IMR-90 (cell line): ENCODE data around the gene RPGR. TPM values are rescaled to one million over a fixed set of nuclear protein-coding genes. Genes with fewer than 3 reads are reported as not detected.
A peak's percentile ranks its signal among the peaks of the same experiment; 100 is the strongest.

Source experiments
- ATAC-seq: fragments of 200-7000 bp; cut with Tn5 transposase; 2 replicates; pipeline ENCODE4 v1.9.1; 2020; ENCODE audit warnings: low read depth, mild to moderate bottlenecking, moderate library complexity
- BruUV-seq: library from RNA; stranded (reverse); fragments of 400-500 nt; replicated peaks from 2 replicates; lab custom pipeline; 2021; lab: Mats Ljungman, UMichigan
- CTCF ChIA-PET: fragments of 300-600 bp; formaldehyde crosslinking; extraction: SDS; loops from one replicate; lab custom pipeline; 2021; ENCODE audit warnings: antibody characterized with exemption; lab: Yijun Ruan, JAX
- POLR2A ChIA-PET: fragments of 300-600 bp; sonication (Branson Sonifier 250); formaldehyde crosslinking; loops from one replicate; lab custom pipeline; 2022; ENCODE audit warnings: antibody characterized with exemption; ENCODE audit not compliant: unreplicated experiment; lab: Charles Lee
- DNase-seq: peaks from one replicate; pipeline ENCODE4 v3.0.0; 2013
- H2AFZ ChIP-seq: replicated peaks from 2 replicates; pipeline ENCODE3; 2013; ENCODE audit warnings: low read length, mild to moderate bottlenecking; ENCODE audit not compliant: poor library complexity
- H2AK5ac ChIP-seq: 2 replicates; pipeline ENCODE4 v1.6.1; 2013; ENCODE audit warnings: low read depth, low read length, inconsistent platforms
- H2AK9ac ChIP-seq: replicated peaks from 2 replicates; pipeline ENCODE3; 2013; ENCODE audit warnings: mild to moderate bottlenecking, low read depth, low read length, moderate library complexity; ENCODE audit not compliant: poor library complexity
- H2BK120ac ChIP-seq: 2 replicates; pipeline ENCODE4 v1.6.1; 2013; ENCODE audit warnings: low read depth, low read length, inconsistent platforms
- H2BK15ac ChIP-seq: 3 replicates; pipeline ENCODE4 v1.6.1; 2013; ENCODE audit warnings: low read depth, low read length, inconsistent platforms
- H2BK20ac ChIP-seq: 2 replicates; pipeline ENCODE4 v1.6.1; 2013; ENCODE audit warnings: low read depth, mild to moderate bottlenecking, inconsistent platforms, low read length, moderate library complexity
- H2BK5ac ChIP-seq: 2 replicates; pipeline ENCODE4 v1.6.1; 2013; ENCODE audit warnings: mild to moderate bottlenecking, low read depth, low read length, inconsistent platforms; ENCODE audit not compliant: poor library complexity, severe bottlenecking
- H3K14ac ChIP-seq: replicated peaks from 2 replicates; pipeline ENCODE4 v1.6.1; 2013; ENCODE audit warnings: low read depth, low read length, inconsistent platforms
- H3K18ac ChIP-seq: 2 replicates; pipeline ENCODE4 v1.6.1; 2013; ENCODE audit warnings: low read depth, low read length, control low read depth
- H3K23ac ChIP-seq: 2 replicates; pipeline ENCODE4 v1.6.1; 2013; ENCODE audit warnings: low read depth, low read length, inconsistent platforms
- H3K27ac ChIP-seq: 2 replicates; pipeline ENCODE4 v1.5.1; 2013; ENCODE audit warnings: mild to moderate bottlenecking, control low read depth, low read length; ENCODE audit not compliant: insufficient read depth
- H3K27me3 ChIP-seq: 2 replicates; pipeline ENCODE4 v1.6.1; 2013; ENCODE audit warnings: low read length; ENCODE audit not compliant: control insufficient read depth, insufficient read depth
- H3K36me3 ChIP-seq: 2 replicates; pipeline ENCODE4 v1.6.1; 2013; ENCODE audit warnings: low read length, mixed read lengths; ENCODE audit not compliant: control insufficient read depth, insufficient read depth
- H3K4ac ChIP-seq: 2 replicates; pipeline ENCODE4 v1.6.1; 2013; ENCODE audit warnings: low read depth, low read length, inconsistent platforms
- H3K4me1 ChIP-seq: 2 replicates; pipeline ENCODE4 v1.6.1; 2013; ENCODE audit warnings: low read length, mixed read lengths; ENCODE audit not compliant: control insufficient read depth, insufficient read depth
- H3K4me2 ChIP-seq: 2 replicates; pipeline ENCODE4 v1.6.1; 2013; ENCODE audit warnings: low read depth, mild to moderate bottlenecking, control low read depth, low read length, moderate library complexity
- H3K4me3 ChIP-seq: 2 replicates; pipeline ENCODE4 v1.5.1; 2013; ENCODE audit warnings: low read depth, mild to moderate bottlenecking, control low read depth, low read length, moderate library complexity; ENCODE audit not compliant: insufficient read depth
- H3K56ac ChIP-seq: 2 replicates; pipeline ENCODE4 v1.6.1; 2013; ENCODE audit warnings: low read length, inconsistent platforms; ENCODE audit not compliant: insufficient read depth; ENCODE audit errors: extremely low read depth
- H3K79me1 ChIP-seq, 2 experiments: 2 replicates each; pipeline ENCODE4 v1.6.1; 2013; ENCODE audit warnings: low read length in 2 of 2, inconsistent platforms in 1 of 2, low read depth in 1 of 2
- H3K9ac ChIP-seq: 2 replicates; pipeline ENCODE4 v1.6.1; 2013; ENCODE audit warnings: low read depth, low read length, control low read depth
- H3K9me1 ChIP-seq: 2 replicates; pipeline ENCODE4 v1.6.1; 2013; ENCODE audit warnings: low read length, inconsistent platforms; ENCODE audit not compliant: insufficient read depth
- H3K9me3 ChIP-seq: 2 replicates; pipeline ENCODE4 v1.6.1; 2013; ENCODE audit warnings: low read length; ENCODE audit not compliant: control insufficient read depth, insufficient read depth
- H4K20me1 ChIP-seq: 2 replicates; pipeline ENCODE4 v1.6.1; 2013; ENCODE audit warnings: low read length, inconsistent platforms; ENCODE audit not compliant: insufficient read depth
- H4K5ac ChIP-seq: 2 replicates; pipeline ENCODE4 v1.6.1; 2013; ENCODE audit warnings: mild to moderate bottlenecking, low read depth, low read length, control low read depth
- H4K8ac ChIP-seq, 2 experiments: 2 replicates each; pipeline ENCODE4 v1.6.1; 2013; ENCODE audit warnings: low read depth in 2 of 2, low read length in 2 of 2, control low read depth in 1 of 2, inconsistent platforms in 1 of 2
- H4K91ac ChIP-seq: 2 replicates; pipeline ENCODE4 v1.6.1; 2013; ENCODE audit warnings: low read depth, low read length, inconsistent platforms; ENCODE audit not compliant: insufficient read depth
- BHLHE40 ChIP-seq: fragments of 150-350 bp; IDR thresholded peaks from 2 replicates; pipeline ENCODE4 v1.6.1; 2016; ENCODE audit warnings: mild to moderate bottlenecking, low read depth, low read length
- MAFK ChIP-seq: IDR thresholded peaks from 2 replicates; pipeline ENCODE4 v1.6.1; 2012; ENCODE audit warnings: low read depth, low read length, improper control_type of control experiment
- MXI1 ChIP-seq: IDR thresholded peaks from 2 replicates; pipeline ENCODE4 v1.6.1; 2012; ENCODE audit warnings: low read depth, mild to moderate bottlenecking, low read length, moderate library complexity, borderline replicate concordance
- WGBS, 2 experiments: methylation state at CpG; one replicate each; pipeline versions ENCODE4 v1.1.5 to v1.1.7; 2013; ENCODE audit warnings: missing lambda C conversion rate in 2 of 2; ENCODE audit not compliant: insufficient read length in 1 of 2; ENCODE audit errors: extremely low coverage in 2 of 2; 5-methylcytosine and 5-hydroxymethylcytosine counted together
- dilution Hi-C: fragments of 300-500 bp; cut with HindIII; formaldehyde crosslinking; loops from one replicate; pipeline ENCODE4 v1.14.3; 2018; ENCODE audit warnings: low sequenced_read_pairs; ENCODE audit not compliant: unreplicated experiment
- in situ Hi-C: fragments of 300-500 bp; cut with MboI; formaldehyde crosslinking; loops from 3 replicates; pipeline ENCODE4 v1.14.3; 2019; ENCODE audit warnings: low sequenced_read_pairs, inconsistent platforms, mixed read lengths
- intact Hi-C: fragments of 100-400 bp; cut with micrococcal nuclease; formaldehyde crosslinking; loops from 2 replicates; pipeline ENCODE4 v1.10.0; 2022
- polyA plus RNA-seq, 3 experiments: library from polyadenylated mRNA; depleted of rRNA; stranded (reverse); fragments of >200 nt; gene quantifications; 2 replicates each; pipeline ENCODE4 v1.2.3, GENCODE V29; 2012; ENCODE audit warnings: low replicate concordance in 1 of 3
- total RNA-seq: library from RNA; depleted of rRNA; stranded (reverse); fragments of >200 nt; gene quantifications from 2 replicates; pipeline ENCODE4 v1.2.3, GENCODE V29; 2012

The RPGR gene
- total and polyA plus RNA-seq, 2 of the 4 experiments (the other 2 are of a cell fraction) = 2.2 to 3.8 TPM

DNA sequence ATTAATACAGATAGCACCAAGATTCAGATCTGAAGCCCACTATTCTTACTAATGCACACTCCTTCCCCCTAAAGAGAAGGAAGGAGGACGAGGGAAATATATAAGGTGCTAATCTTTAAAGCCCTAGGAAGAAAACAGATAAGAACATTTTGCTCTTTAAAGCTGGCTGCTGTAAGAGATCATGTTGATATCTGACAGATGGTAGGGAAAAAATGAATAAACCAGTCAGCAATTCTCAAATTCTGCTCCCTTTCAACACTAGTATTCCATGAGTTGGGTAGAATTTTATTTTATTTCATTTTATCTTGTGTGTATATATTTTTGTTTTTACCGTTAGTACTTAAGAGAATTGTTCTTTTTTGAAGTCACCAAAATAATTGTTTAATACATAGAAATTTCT lies 44.3 kb upstream of the RPGR start:
- Histone ChIP-seq H2AFZ (no peak overlapping the region), H3K36me3 (no peaks in the 10 kb centered on the region), H2BK20ac (no peak overlapping the region), H4K8ac (no peak overlapping the region), H2AK9ac (no peak overlapping the region), H4K91ac (no peak overlapping the region), H3K18ac (no peak overlapping the region), H2BK5ac (no peak overlapping the region), H3K9me1 (no peaks in the 10 kb centered on the region), H3K4me1 (no peaks in the 10 kb centered on the region), H3K9ac (no peak overlapping the region), H3K4ac (no peak overlapping the region), H4K5ac (no peak overlapping the region), H4K20me1 (no peaks in the 10 kb centered on the region), H2AK5ac (no peak overlapping the region), H3K4me3 (no peak overlapping the region), H3K27ac (no peak overlapping the region), H2BK120ac (no peak overlapping the region), H2BK15ac (no peak overlapping the region), H3K14ac (no peak overlapping the region), H3K23ac (no peak overlapping the region), H3K9me3 (no peaks in the 10 kb centered on the region), H3K56ac (no peak overlapping the region), H3K27me3 (peaks cover 3% of the 10 kb centered on the region), H3K4me2 (no peak overlapping the region), H3K79me1 (no peaks in the 10 kb centered on the region)
- intact Hi-C loops (no loop called here), dilution Hi-C loops (no loop called here), in situ Hi-C loops (no loop called here)
- ChIA-PET CTCF (no interaction called here), POLR2A (no interaction called here)
- no TSS peak for BruUV-seq
- WGBS, 2 experiments = no CpG with 5 or more reads among the region's 2 CpGs
- ATAC-seq (no peak), DNase-seq (no peak)
- TF ChIP-seq MAFK (0 out of 2 replicates have a peak, but pooled peaks have one; percentile 2), MXI1 (no peak), BHLHE40 (no peak)
